Effector CD8-positive, alpha-beta T cell (primary cell): ENCODE data around the gene PLCL1.
"Not testable (repeated sequence)": the region's sequence is repeated elsewhere in the genome, so short reads cannot be mapped to it uniquely, and the experiment has no call there.

Experiments used
- DNase-seq: peaks from one replicate; lab custom pipeline; 2025; lab: John Stamatoyannopoulos, UW

The PLCL1 gene

DNA sequence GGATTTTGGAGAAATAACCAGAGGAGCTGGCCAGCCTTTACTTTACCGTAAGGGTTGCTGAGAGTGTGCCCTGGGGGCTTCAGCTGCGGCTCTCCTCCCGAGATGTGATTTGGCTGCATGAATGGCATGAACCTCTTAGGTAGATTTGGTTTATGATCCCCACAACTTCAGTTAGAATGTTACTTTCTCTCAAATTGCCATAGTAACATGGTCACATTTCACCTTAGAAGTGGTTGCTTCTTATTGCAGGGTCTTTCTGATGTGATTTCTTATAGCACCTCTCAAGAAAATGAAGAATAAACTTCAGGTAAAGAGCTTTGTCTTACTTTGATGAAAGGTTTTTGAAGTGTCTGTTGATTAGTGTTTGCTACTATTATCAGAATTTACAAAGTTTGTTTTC lies 5.6 kb downstream of the PLCL1 start:
- no peak for DNase-seq

DNA sequence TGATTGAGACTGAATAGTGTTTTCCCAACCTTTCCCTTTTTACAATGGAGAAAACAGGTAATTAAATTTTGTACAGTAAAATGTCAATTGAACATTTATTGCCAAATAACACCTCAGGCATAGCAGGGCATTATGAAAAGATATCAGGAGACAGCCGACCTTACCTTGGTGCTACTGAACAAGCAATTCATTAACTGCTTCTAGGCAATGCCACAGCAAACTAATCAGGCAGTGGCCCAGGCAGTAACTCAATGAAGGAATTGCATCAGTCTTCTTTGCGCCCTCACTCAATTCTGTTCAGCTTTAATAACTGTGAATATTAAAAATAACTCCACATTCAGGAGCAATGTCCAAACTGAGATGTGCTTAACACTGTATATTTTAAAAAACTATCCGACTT lies 6.1 kb downstream of the PLCL1 start:
- no peak for DNase-seq

DNA sequence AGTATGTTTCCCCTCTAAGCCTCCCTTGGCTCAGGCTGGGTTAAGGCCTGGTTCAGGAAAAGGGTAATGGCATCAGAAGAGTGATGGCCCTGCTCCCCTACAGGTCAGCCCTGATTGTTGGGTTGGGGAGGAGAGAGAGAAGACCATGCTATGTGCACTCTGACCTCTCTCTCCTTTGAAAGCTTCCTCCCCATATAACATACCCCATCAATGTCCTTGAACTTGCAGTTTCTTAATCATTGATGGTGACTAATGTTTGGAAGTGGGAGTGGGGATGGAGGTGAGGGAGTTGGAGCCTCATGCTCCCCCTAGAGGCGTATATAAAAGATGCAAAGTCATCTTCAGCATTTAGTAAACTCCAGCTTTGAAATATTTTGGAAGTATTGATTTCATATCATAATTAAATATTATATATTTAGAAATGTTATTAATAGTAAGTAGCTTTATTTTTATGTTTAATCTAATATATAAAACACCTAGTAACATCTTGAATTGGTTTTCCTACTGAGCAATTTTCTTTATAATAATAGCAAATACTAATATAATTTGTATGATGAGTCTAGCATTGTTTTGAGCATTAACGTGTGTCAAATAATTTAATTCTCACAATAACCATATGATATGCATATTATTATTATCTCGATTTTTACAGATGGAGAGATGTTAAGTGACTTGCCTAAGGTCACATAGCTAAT lies 8.8 kb downstream of the PLCL1 start:
- no peak for DNase-seq

DNA sequence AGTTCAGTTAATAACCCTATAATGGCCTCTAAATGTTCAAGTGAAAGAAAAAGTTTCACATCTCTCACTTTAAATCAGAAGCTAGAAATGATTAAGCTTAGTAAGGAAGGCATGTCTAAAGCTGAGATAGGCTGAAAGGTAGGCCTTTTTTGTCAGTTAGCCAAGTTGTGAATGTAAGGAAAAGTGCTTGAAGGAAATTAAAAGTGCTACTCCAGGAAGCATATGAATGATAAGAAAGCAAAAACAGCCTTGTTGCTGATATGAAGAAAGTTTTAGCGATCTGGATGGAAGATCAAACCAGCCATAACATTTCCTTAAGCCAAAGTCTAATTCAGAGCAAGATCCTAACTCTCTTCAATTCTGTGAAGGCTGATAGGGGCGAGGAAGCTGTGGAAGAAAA lies 10.1 kb downstream of the PLCL1 start:
- DNase-seq = no peak

DNA sequence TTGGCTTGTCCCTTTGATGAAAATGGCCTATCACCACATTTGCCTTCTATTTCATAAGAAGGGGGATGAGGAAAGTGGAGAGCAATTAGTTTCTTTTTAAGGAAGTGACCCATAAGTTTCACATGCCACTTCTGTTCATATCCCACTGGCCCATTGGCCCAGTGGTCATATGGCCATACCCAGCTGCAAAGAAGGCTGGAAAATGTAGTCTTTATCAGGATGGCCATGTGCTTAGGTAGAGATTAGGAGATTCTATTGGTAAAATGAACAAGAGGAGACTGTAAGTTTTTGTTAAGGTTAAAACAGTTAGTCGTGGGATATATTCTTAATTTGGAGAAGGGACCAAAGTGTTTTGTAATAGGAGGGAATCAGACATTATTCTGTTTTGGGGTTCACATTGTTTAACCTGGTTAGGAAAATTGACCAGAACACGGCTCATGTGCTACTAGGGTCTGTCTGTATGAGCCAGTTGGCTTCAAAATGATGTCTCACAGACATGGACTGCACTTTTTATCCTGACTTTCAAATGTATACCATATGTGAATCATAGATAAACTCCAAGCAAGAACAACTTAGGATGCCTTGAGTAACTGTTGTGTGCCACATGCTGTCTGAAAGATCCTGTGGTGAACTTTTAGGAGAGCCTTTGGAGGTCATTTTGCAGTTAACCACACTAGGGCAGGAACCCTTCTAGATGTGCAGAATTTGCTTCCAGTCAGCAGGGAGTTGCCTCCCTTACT lies 17.3 kb downstream of the PLCL1 start:
- no peak for DNase-seq

DNA sequence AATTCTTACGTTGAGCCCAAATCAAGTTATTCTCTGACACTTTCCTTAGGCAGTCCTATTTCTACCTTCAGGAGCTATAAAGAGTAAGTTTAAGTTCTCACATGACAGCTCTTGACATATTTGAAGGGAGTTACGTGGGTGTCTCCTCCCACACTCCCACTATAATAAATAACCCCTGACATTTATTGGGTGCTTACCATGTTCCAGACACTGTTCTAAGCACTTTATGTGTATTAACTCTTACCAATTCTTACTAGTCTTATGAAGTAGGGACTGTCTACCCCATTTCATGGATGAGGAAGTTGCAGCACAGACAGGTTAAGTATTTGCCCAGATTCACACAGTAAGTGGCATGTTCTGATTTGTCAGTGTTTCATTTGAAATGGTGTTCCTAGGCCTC lies 17.9 kb downstream of the PLCL1 start:
- DNase-seq = no peak

DNA sequence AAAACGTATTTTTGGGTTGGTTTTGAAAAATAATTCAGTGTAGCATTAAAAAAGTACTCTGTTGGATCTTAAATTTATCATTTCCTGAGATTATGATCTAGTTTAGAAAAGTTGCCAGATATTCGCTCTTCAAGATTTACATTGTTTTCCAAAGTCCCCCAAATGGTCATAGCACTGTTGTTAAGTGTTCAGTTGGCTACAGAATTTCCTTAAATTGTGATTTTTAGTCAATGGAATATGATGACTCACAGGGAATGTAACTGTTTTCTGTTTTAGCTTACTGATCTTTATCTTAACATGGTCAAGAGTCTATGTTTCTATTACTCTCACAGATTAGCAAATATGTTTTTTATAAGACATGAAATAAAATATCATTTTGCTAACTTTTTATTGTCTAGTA lies 23.2 kb downstream of the PLCL1 start:
- DNase-seq = no peak

DNA sequence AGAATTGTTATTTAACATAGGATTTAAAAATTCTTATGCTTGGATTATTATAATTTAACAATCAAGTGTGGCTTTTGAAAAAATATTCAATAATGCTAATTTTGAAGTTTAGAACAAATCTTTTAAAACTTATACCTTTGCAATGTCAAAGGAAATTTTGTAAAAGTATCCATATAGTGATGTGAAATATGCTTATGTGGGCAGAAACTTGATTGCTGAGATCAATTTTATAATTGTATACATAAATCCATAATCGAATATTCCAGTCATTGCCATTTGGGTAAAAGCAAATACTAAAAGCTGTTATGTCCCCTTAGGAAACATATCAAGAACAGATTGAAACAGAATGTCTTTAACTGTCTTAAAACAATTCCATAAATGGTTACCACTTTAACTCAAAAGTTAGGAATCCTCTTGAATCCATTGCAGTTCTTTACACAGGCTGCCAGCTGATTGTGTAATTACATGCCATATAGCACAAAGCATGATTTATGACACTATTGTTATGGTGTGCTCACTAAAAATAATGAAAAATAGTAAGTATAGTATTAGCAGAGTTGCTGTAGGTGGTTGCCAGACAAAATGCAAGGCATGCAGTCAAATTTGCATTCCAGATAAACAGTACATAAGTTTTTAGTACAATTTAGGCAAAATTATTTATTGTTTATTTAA lies 24.2 kb downstream of the PLCL1 start:
- DNase-seq = no peak

DNA sequence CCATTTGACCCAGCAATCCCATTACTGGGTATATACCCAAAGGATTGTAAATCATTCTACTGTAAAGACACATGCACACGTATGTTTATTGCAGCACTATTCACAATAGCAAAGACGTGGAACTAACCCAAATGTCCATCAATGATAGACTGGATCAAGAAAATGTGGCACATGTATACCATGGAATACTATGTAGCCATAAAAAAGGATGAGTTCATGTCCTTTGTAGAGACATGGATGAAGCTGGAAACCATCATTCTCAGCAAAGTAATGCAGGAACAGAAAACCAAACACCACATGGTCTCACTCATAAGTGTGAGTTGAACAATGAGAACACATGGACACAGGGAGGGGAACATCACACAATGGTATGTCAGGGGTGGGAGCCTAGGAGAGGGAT lies 30.4 kb downstream of the PLCL1 start:
- DNase-seq = not testable (repeated sequence)

DNA sequence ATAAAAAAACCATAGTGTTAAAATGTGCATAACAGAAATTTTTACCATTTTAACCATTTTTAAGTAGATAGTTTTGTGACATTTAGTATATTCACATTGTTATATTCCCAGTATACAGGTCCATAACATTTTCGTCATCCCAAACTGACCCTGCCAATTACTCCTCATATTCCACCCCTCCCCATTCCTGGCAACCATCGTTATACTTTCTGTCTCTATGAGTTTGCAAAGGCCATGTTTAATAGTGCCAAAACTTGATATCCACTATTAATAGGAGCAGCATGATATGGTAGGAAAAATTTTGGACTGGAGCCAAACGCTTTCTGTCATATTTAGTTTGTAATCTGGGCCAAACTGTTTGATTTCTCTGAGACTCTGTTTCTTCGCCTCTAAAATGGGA lies 30.9 kb downstream of the PLCL1 start:
- DNase-seq = no peak

DNA sequence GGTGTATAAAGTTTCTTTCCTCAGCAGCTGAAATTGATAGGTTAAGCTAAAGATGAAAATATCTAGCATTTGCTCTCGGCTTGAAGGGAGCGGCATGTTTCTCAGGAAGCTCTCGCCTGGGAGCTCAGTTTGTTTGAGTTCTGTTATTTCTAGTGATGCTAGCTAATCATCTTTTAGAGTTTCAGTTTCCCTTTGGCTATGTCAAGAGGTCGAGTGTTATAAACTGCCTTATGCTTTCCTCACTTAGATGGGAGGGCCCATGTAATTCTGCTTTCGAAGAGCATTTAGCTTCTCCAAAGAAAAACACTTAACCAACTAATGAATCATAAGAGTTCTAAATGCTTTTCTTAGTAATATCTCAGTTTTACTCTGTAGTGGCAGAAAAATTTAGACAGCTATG lies 33.6 kb downstream of the PLCL1 start:
- no peak for DNase-seq

DNA sequence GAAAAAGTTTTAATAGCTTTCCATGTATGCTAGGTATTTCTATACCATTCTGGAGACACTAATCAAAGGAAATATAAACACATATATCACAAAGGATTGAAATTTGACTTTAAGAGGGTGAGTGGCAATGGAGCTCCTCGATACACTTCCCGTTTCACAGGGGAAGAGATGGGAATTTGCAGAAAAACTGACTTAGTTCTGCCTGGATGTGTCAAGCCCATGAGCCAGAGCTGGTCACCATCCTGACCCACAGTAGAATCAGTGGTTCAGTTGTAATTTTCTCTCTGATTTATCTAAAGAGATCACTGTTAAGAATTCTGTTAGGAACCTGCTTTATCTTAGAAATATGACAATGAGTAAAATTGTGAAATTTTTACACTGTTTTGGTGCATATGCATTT lies 34.2 kb downstream of the PLCL1 start:
- DNase-seq = no peak

DNA sequence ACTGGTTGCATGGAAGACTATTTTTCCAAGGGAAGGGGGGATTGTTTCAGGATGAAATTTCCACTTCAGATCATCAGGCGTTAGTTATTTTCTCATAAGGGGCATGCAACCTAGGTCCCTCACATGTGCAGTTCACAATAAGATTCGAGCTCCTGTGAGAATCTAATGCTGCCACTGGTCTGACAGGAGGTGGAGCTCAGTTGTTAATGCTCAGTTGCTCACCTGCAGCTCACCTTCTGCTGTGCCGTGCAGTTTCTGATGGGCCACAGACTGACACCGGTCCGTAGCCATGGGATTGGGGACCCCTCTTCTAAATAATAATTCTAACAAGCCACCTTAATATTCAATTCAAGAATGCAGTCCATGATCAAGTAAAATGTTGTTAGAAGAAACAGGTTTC lies 34.9 kb downstream of the PLCL1 start:
- no peak for DNase-seq

DNA sequence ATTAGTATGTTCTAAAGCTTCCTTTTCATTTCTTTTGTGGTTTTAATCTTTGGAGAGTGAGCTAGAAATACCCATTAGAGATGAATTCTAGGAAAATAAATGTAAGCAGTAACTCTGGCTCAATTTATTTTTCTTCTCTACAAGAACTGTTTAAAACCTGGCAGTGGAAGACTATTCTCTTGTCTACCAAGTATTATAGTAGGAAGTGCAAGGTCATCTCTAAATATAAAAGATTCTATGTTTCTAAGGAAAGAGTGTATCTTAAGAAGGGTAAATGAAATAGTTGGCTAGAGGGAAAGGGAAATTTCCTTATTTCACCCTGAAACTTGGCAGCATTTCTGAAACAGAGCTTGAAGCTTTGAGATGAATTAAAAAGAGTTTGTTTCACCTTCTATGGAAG lies 35.5 kb downstream of the PLCL1 start:
- DNase-seq = no peak

DNA sequence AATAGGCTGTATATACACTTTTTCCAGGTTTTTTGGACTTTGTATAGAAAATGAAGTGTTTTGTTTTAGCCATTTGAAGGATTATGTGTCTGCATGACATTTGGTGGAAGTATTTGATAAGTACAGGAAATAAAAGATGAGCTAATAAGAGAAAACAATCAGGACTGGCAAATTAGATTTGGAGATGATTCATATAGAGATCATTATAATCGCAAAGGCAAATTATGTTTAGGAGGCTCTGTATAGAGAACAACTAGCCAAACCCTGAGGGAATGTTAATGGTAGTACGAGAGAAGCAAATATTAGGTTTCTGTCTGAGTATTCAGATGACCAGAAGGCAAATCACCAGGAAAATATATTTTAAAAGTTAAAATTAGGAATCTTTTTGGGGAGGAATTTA lies 41.7 kb downstream of the PLCL1 start:
- no peak for DNase-seq

DNA sequence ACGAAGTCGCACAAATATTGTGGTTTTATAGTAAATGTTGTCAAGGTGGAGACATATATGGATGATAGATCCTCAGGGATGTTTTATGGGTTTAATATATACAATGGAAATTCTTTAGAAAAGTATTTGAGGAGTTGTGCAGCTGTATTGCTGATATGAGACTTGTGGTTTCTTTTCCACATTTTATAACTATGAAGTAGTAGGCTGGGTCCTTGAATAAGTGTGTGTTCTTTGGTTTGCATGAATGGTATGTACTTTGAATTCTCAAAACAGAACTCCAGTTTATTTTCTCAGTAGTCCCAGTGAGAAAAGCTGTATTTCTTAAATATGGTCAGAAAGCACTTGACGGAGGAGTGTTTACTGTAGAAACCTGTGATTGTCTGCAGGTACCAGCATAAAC lies 42.4 kb downstream of the PLCL1 start:
- DNase-seq = no peak

DNA sequence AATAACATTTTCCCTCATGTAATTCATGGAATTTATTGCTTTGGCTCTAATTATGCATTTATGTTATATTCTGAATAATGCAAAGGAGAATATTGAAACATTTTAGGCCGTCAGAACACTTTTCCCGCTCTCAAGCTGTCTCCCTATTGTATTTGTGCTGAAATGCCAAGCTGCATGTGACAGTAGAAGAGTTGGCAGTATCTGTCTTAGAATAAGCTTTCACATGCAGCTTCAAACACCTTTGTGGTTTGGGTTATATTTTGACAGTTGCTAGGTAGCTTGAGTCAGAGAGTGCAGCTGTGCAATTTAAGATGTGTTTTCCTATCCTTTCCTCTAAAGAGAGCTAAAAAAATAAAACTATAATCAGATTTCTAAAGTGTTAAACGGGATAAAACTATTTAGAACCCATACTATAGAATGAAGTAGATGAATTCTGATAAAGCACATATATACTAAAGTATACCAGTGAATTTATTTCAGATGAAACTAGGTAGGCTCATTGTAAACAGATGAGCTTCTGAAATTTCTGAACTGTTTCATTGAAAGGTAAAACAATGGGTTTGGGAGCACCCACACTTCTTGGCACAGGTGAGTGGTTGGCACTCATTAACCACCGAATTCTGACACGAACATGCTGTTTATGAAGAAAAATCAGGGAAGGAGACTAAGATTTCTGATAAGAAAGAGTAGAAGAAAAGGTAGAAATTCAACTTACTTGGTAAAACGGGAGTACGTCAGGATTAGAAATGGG lies 43.4 kb downstream of the PLCL1 start:
- DNase-seq = no peak

DNA sequence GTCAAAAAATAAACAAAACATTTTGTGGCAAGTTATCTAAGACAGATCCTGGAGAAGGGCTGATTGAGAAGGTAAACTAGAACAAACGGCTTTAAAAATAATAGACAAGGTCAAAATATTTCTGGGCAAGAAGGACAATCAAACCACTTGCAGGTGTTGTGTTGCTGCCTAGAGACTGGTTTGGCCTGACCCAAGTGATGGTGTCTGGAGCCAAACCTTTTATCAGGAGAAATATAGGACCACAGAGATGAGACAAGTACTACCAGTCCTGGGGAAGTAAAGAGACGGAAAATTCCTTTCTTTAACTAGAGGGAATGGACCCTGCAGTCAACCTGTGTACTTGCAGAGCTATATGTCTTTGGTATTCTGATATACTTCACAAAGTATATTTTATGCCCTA lies 44.2 kb downstream of the PLCL1 start:
- DNase-seq = no peak

DNA sequence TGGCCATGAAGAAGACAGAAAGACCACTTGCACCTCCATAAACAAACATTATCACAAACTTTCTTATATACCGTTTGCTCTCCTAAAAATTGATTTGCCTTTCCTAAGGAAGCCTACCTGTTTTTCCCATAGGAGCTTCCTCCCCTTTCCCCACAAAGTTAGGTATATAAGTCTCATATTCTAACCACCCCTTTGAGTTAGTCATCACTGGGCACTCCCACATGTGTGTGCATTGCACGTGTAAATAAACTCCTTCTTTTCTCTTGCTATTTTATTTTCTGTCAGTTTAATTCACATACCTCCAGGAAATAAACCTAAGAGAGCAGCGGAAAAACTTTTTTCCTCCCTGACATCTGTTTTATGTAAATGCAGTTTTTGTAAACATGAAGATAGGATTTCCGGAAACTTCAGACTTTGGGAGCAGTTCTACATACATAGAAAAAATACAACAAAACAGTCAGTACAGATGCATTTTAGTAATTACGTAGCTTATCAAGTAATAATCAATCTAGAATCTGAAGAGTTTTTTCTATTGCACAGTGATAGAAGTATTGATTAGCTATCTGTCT lies 46.6 kb downstream of the PLCL1 start:
- DNase-seq = no peak

DNA sequence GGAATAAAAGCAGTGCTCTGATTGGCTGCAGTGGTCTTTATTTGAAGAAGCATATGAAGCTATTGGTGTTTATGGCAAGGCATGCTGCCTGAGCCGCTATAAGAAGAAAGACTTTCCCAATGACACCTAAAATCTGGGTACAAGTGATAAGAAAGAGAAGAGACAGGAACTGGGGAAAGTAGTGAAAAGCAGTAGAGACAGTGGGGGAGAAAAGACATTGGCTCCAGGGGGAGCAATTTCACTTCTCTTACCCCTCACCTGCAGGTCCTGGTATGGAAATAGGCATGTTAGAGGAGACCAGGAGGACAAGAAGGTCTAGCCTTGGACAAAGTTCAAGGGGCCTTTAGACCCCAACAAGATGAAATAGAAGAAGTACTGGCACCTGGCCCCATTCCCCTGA lies 47.1 kb downstream of the PLCL1 start:
- DNase-seq = no peak

DNA sequence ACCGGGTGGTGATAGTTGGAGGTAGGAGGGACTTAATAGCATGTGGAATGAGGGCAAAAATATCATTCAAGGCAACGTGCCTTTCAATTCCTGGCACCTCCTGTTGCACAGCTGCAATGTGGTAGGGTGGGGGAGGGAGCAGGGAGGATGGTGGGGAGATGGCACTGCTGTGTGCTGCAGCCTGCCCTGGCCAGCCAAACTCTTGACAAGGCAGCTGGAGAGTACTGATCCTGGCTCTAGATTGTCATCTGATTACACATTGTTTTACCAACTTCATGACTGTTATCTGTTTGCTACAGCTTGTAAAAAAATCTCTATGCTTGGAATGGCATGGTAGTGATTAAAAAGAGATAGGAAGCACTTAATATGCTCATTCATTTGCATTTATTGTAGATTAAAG lies 47.7 kb downstream of the PLCL1 start:
- DNase-seq = no peak

DNA sequence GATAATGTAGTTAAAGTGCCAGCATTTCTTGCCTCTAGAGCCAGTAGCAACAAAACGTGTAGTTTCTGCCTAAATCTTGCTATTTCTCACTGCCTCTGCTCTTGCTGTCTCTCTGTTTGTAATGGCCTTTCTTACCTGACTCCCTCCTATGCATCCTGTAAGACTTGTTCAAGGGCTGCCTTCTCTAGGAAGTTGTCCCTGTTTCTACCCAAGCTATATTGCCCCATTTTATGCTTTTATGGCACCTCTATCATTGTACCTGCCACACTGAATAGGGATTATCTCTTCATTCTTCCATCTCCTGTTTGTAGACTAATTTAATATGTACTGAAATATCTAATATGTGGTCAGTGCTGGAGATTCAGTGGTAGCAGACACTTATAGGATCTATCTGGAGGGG lies 49.2 kb downstream of the PLCL1 start:
- DNase-seq = no peak
